Muscle layer of colon (tissue), 2 donors: ENCODE measurements around the gene LRRC4C.

Experiments used
- H3K27ac ChIP-seq: one replicate; pipeline ENCODE4 v1.7.0; 2013; ENCODE audit warnings: low read depth, mild to moderate bottlenecking, low read length, moderate library complexity
- H3K27me3 ChIP-seq, 2 donors: one replicate each; pipeline ENCODE4 v1.7.0; 2013; ENCODE audit warnings: low read length in 2 of 2, mild to moderate bottlenecking in 2 of 2; ENCODE audit not compliant: insufficient read depth in 2 of 2, control insufficient read depth in 1 of 2
- H3K36me3 ChIP-seq: one replicate; pipeline ENCODE4 v1.7.0; 2013; ENCODE audit warnings: mild to moderate bottlenecking, low read length; ENCODE audit not compliant: insufficient read depth
- H3K4me1 ChIP-seq: one replicate; pipeline ENCODE4 v1.7.0; 2013; ENCODE audit warnings: mild to moderate bottlenecking, low read length; ENCODE audit not compliant: insufficient read depth
- H3K4me3 ChIP-seq, 2 donors: one replicate each; pipeline ENCODE4 v1.7.0; 2013; ENCODE audit warnings: low read length in 2 of 2, low read depth in 1 of 2, mild to moderate bottlenecking in 1 of 2, moderate library complexity in 1 of 2
- H3K9ac ChIP-seq: one replicate; pipeline ENCODE4 v1.7.0; 2013; ENCODE audit warnings: low read length
- H3K9me3 ChIP-seq: one replicate; pipeline ENCODE4 v1.7.0; 2013; ENCODE audit warnings: mild to moderate bottlenecking, low read length
- donor health status: abdominal sarcoma.
- donor health status: Adenocarcinoma of cecum.

Gene LRRC4C

DNA sequence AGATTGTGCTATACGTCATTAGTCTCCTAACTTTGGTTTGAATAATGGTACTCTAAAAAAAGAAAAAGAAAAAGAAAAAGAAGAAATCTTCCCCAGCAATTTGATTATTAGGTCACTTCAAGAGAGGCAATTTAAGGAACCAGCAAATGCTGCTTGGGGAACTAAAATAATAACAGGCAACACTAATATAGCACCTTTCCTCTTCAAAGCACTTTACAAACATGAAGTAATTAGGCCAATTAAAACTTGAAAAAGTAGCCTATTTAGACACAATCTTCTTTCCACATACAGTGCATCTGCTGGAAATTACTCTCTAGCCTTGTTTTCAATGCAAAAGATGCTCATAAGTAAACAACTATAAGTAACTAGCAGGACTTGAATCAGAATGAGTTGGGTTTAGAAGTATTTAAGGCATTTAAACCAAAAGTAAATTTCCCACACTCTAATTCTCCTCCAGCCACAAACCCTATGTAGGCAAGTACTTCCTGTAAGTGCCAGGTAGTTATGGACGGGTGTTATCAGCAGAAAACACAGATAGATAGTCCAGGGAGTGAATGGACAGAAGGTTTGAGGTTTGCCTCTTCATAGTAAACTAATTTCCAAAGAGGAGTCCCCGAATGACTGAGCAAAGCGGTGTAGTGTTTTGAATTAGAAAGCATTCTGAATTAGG, 44.5 kb downstream of the LRRC4C start:
- Histone ChIP-seq H3K27me3 (no peaks in the 10 kb centered on the region), H3K4me1 (no peaks in the 10 kb centered on the region), H3K4me3 (no peak overlapping the region), H3K27ac (no peak overlapping the region), H3K9me3 (no peaks in the 10 kb centered on the region), H3K9ac (no peak overlapping the region), H3K36me3 (no peaks in the 10 kb centered on the region)

DNA sequence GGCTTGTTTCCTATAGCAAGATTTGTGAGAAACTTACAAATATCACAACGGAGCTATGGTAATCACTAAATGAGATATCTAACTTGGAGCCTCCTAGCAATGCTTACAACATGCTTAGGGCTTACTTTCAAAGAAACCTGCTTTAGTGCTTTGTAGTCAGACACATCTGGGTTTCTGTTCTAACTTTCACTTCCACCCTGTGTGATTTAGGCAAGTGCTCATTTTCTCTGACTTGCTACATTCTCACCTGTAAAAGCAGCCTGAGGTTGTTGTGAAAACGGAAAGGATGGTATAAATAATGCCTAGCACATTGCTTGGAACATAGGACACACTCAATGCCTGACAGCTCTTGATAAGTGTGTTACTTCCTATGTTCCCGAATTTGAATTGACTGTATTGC, 45.6 kb downstream of the LRRC4C start:
- Histone ChIP-seq H3K27ac (no peak overlapping the region), H3K27me3 (no peaks in the 10 kb centered on the region), H3K9ac (no peak overlapping the region), H3K36me3 (no peaks in the 10 kb centered on the region), H3K4me3 (no peak overlapping the region), H3K4me1 (no peaks in the 10 kb centered on the region), H3K9me3 (no peaks in the 10 kb centered on the region)

DNA sequence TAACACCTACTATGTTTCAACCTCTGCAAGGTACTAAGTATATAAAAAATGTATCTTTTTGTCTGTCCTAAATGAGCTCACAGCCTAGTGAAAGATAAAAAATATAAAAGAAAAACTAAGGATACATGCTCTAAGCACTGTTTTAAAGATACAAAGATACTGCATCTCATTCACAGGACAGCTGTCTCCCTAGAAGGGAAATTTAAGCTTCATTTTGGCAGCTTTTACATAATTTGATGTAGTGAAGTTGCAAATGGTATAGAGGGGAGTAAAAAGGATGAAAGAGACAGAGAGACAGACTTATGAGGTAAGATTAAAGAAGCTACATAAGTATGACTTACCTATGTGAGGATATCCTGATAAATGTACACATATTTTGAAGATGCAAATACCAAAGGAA, 53.6 kb downstream of the LRRC4C start:
- no peaks in the 10 kb centered on the region for H3K36me3 ChIP-seq
- no peak overlapping the region for H3K4me3 ChIP-seq
- no peaks in the 10 kb centered on the region for H3K9me3 ChIP-seq
- no peaks in the 10 kb centered on the region for H3K4me1 ChIP-seq
- H3K27me3 ChIP-seq: no peaks in the 10 kb centered on the region
- H3K9ac ChIP-seq: no peak overlapping the region
- H3K27ac ChIP-seq: no peak overlapping the region

DNA sequence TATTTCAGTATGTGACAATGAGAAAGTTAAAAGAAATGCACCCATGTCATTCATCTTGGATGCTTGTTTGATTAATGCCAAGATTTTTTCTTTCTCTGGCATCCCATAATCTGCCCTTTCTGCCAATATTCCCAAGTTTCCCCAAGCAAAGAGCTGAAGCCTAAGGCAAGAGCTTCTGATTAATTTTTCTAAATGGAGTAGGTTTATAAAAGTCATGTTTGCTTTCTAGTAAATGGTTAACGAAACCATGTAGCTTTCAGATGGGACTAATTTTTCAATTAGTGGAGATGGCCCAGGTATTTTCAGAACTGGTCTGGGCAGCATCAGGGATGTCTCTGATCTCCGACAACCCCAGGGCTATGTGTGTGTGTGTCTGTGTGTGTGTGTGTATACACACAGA, 55.3 kb downstream of the LRRC4C start:
- Histone ChIP-seq H3K9ac (no peak overlapping the region), H3K4me3 (no peak overlapping the region), H3K4me1 (peaks cover 9% of the 10 kb centered on the region), H3K27me3 (no peaks in the 10 kb centered on the region), H3K27ac (no peak overlapping the region), H3K36me3 (no peaks in the 10 kb centered on the region), H3K9me3 (no peaks in the 10 kb centered on the region)

DNA sequence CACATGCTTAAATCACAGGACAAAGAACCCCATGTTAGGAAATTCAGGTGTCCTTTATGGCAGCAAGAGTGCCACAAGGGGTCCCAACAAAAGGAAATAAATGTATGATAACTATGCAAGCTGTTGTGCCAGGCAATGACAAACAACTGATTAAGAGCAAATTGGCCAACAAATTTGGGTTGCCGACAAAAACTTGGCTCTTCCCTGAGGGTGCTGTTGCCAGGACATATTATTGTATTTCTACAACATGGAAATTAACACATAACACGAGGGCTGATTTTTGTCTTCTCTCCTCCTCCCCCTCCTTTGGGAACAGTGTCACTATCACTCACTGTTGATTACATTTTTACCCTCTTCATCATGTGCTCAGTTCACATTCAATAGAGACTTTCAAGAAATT, 56.0 kb downstream of the LRRC4C start:
- Histone ChIP-seq H3K27ac (no peak overlapping the region), H3K4me3 (no peak overlapping the region), H3K9ac (no peak overlapping the region), H3K9me3 (no peaks in the 10 kb centered on the region), H3K4me1 (peaks cover 9% of the 10 kb centered on the region), H3K27me3 (no peaks in the 10 kb centered on the region), H3K36me3 (no peaks in the 10 kb centered on the region)

DNA sequence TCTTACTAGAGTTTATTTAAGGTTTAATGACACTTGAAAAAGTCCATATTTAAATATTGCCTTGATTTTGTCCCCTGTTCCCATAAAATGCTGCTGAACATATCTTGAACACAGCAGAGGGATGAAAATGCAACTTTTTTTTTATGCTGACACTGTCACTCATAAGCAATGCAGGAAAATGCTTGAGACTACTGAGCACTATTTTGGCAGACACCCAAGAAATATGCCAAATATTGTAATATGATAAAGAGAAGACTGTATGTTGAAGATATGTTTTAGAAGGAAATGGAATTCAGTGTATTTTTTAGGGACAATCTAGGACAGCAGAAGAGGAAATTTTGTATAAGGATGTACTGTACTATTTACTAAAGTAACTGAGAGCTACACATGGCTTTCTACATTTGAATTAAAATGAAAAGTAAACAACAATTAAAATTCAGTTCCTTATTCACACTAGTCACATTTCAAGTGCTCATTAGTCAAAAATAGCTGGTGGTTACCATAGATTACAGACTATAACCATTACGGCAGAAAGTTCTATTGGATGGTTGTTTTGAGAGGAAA, 58.6 kb downstream of the LRRC4C start:
- Histone ChIP-seq H3K36me3 (no peaks in the 10 kb centered on the region), H3K27ac (no peak overlapping the region), H3K4me3 (no peak overlapping the region), H3K9ac (no peak overlapping the region), H3K9me3 (no peaks in the 10 kb centered on the region), H3K27me3 (no peaks in the 10 kb centered on the region), H3K4me1 (peaks cover 9% of the 10 kb centered on the region)

DNA sequence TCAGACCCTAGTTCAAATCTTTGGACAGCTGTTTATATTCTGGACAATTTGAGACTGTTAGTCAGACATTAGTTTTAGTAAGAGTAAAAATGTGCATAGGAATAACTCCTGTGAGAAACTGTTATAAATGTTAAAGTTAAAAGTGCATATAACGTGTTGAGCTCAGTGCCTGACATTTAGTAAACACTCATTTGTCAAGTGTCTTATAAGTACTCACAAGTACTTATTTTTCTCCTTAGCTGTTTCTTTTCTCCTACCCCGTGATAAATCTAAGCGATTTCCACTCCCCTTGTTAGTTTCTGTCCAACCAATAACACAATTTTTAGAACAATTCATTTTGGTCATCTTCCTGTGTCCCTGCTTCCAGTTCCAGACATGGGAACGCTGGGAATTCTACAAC, 59.3 kb downstream of the LRRC4C start:
- Histone ChIP-seq H3K9ac (no peak overlapping the region), H3K36me3 (no peaks in the 10 kb centered on the region), H3K27me3 (no peaks in the 10 kb centered on the region), H3K4me1 (peaks cover 9% of the 10 kb centered on the region), H3K4me3 (no peak overlapping the region), H3K27ac (no peak overlapping the region), H3K9me3 (no peaks in the 10 kb centered on the region)

DNA sequence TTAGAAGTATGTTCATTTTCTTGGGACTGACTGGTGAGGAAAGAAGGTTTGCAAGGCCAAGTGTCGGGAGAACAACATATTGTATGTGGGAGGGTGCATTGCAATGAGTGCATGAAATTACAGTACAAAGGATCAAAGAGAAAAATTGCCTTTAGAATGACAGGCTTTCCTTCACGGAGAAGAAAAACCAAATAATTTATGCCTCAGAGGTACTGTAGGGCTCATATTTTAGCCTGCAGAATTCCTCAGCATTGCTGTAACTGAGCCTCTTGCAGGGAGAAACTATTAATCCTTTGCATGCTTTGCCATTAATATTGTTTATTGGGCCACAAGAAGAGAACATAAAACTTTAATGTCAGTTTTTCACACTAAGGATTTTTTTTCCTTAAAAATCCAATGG, 60.1 kb downstream of the LRRC4C start:
- H3K36me3 ChIP-seq: no peaks in the 10 kb centered on the region
- no peak overlapping the region for H3K27ac ChIP-seq
- no peak overlapping the region for H3K9ac ChIP-seq
- peaks cover 9% of the 10 kb centered on the region for H3K4me1 ChIP-seq
- H3K4me3 ChIP-seq: no peak overlapping the region
- H3K9me3 ChIP-seq: no peaks in the 10 kb centered on the region
- H3K27me3 ChIP-seq: no peaks in the 10 kb centered on the region

DNA sequence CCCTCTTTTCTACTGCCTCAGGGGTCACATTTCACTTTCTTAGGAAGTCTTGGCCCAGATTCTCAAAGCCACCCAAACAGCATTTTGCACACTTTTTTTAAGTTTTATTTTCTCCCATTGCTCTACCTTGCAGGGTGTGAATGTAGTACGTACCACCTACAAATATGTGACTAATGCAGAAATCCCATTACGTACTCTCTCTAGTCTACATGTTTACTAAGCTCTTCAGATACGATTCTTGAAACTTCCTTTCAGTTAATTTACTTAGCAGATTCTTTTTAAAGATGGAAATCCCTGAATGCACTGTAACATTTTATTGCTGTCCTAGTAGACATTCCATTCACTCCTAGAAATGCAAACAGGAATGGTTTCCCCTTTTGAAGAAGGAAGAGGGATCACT, 61.3 kb downstream of the LRRC4C start:
- Histone ChIP-seq H3K9me3 (no peaks in the 10 kb centered on the region), H3K27me3 (no peaks in the 10 kb centered on the region), H3K36me3 (no peaks in the 10 kb centered on the region), H3K9ac (no peak overlapping the region), H3K4me3 (no peak overlapping the region), H3K27ac (no peak overlapping the region), H3K4me1 (peaks cover 9% of the 10 kb centered on the region)

DNA sequence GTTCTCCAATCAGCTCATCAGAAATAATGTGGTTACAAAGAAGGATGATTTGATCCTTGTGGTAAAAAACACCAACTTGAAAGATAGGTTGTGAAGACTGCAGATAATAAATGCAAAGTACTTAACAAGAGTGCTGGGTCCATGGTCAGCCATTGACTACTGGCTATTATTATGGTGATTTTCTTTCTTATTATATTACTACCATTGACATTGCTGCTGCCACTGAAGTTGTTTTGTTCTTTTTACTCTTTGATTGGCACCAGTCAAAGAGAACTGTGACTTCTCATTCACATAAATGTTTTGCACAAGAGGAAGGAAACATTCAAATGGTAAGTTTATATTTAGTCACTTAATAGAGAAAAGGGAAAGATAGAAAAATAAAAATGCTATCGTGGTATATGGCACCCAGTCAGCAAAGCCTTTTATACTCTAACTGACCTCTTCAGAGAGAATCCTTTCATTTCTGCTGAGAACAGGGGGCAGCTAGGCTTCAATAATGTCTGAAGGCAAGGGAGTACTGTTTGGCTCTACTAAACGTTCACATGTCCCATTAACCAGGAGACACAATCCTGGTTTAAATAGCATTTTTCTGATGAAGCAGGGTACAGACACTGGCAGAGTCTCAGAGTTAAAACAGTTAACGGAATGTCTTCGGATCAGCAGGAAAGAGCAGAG, 64.8 kb downstream of the LRRC4C start:
- no peaks in the 10 kb centered on the region for H3K9me3 ChIP-seq
- H3K36me3 ChIP-seq: no peaks in the 10 kb centered on the region
- H3K4me3 ChIP-seq: no peak overlapping the region
- no peaks in the 10 kb centered on the region for H3K27me3 ChIP-seq
- no peak overlapping the region for H3K27ac ChIP-seq
- no peak overlapping the region for H3K9ac ChIP-seq
- peaks cover 1% of the 10 kb centered on the region for H3K4me1 ChIP-seq

DNA sequence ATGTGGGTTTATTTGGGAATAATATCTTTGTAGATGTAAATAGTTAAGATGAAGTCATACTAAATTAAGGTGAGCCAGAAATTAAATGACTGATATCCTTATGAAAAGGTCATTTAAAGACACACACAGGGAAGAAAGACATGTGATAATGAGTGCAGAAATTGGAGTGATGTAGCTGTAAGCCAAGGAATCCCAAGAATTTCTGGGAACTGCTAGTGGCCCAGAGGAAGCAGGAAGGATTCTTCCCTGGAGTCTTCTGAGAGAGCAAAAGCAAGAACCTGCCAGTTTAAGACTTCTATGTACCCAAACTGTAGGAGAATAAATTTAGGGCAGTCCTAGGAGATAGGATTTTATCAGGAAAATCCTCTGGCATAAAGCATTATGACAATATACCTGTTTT, 66.9 kb downstream of the LRRC4C start:
- Histone ChIP-seq H3K4me1 (no peaks in the 10 kb centered on the region), H3K27me3 (no peaks in the 10 kb centered on the region), H3K4me3 (no peak overlapping the region), H3K36me3 (no peaks in the 10 kb centered on the region), H3K9me3 (no peaks in the 10 kb centered on the region), H3K27ac (no peak overlapping the region), H3K9ac (no peak overlapping the region)
